ENCODE results near the gene BARHL2. TPM values are rescaled to one million over a fixed set of nuclear protein-coding genes. Genes with fewer than 3 reads are reported as not detected.

BARHL2 gene
- total RNA-seq, 1 donor, result not detected

DNA sequence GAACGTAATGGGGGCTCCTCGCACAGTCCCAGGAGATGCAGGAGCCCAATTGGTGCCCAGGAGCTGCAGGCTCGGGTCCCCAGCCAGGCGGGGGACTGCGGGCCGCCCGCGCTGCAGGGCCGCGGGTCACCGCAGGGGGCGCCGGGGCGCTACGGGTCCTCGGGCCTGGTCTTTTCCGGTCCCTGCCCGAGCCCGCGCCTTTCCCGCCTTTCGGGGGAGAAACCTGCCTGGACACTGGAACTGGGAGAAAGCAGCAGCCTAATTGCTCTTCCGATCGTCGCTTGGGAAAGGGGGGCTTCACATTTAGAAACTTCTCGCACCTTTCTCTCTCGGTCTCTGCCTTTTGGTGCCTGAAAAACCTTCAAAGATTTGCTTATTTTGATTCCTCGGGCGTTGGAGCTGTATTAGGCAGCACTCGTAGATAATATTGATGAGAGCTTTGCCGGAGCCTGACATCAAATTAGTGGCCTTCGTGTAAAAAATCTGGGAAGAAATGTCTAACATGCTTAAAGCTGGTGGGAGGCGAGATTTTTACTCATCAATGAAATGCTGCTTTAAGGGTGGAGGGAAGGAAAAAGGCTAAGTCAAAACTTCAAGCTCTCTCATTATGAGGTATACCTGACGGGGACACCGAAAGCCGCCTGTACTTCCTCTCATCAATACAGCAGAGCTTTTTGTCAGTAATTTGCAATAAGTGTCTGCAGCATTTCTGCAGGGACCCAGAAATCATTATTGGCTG is 12.6 kb upstream of the BARHL2 start:
- Histone ChIP-seq H3K4me3 (ENCODE audit: insufficient read depth, low read length) (no peak overlapping the region), H3K4me2 (ENCODE audit: insufficient read depth, low read length) (peak overlapping the region; percentile 29), H3K79me2 (ENCODE audit: insufficient read depth, low read length) (no peaks in the 10 kb centered on the region), H2AFZ (ENCODE audit: low read length) (no peak overlapping the region), H3K9me3 (ENCODE audit: low read depth, low read length) (no peaks in the 10 kb centered on the region), H3K4me1 (ENCODE audit: insufficient read depth, low read length) (peaks cover 2% of the 10 kb centered on the region), H3K36me3 (ENCODE audit: insufficient read depth, low read length) (no peaks in the 10 kb centered on the region), H3K27me3 (ENCODE audit: insufficient read depth, low read length) (peaks cover 81% of the 10 kb centered on the region), H4K20me1 (ENCODE audit: insufficient read depth, low read length) (no peaks in the 10 kb centered on the region), H3K27ac (ENCODE audit: low read depth, low read length) (no peak overlapping the region)
- TF ChIP-seq, protein P1, sequence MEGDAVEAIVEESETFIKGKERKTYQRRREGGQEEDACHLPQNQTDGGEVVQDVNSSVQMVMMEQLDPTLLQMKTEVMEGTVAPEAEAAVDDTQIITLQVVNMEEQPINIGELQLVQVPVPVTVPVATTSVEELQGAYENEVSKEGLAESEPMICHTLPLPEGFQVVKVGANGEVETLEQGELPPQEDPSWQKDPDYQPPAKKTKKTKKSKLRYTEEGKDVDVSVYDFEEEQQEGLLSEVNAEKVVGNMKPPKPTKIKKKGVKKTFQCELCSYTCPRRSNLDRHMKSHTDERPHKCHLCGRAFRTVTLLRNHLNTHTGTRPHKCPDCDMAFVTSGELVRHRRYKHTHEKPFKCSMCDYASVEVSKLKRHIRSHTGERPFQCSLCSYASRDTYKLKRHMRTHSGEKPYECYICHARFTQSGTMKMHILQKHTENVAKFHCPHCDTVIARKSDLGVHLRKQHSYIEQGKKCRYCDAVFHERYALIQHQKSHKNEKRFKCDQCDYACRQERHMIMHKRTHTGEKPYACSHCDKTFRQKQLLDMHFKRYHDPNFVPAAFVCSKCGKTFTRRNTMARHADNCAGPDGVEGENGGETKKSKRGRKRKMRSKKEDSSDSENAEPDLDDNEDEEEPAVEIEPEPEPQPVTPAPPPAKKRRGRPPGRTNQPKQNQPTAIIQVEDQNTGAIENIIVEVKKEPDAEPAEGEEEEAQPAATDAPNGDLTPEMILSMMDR (IDR thresholded peaks at IDR 0.05; ENCODE audit: extremely low read depth, low read depth, low read length), result no peak
- DNase-seq (ENCODE audit: insufficient read length, low spot score, missing footprints), result peak; percentile 48

DNA sequence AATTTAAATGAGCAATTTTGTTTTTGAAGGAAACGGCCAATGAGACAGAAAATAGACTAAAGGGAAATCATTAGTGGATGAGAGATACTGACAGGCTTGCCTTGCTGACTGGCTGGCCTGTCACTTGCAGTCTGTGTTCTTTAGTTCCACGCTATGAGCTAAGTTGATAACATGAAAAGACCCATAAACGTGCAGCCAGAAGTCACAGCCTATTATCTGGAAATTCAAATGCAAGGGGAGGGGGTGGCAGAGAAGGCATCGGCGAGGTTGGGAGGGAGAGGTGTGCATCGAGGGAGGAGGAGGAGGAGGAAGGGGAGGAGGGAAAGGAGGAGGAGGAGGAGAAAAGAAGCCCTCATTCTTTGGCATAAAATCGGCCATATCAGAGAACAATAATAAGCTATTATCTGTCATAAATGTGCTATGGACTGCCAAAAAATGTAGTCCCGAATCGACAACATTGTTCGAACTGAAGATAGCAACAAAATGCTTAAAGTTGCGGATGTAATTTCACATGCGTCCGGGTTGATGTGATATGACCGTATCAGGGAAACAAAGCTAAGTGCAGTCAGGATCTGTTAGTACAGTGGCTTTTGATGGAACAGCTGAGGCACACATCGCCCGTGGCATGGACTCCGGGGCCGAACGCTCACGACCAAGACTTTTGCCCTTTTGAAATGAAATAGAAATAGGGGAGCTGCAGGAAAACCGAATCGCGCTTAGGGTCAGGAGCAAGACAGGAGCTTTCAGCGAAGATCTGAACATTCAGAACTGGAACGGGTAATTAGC is 11.6 kb upstream of the BARHL2 start:
- no peak overlapping the region for H3K4me2 ChIP-seq (ENCODE audit: insufficient read depth, low read length)
- H3K27ac ChIP-seq (ENCODE audit: low read depth, low read length), result no peak overlapping the region
- no peak for DNase-seq (ENCODE audit: insufficient read length, low spot score, missing footprints)
- no peak overlapping the region for H3K4me3 ChIP-seq (ENCODE audit: insufficient read depth, low read length)
- no peak overlapping the region for H2AFZ ChIP-seq (ENCODE audit: low read length)
- no peaks in the 10 kb centered on the region for H3K9me3 ChIP-seq (ENCODE audit: low read depth, low read length)
- H4K20me1 ChIP-seq (ENCODE audit: insufficient read depth, low read length), result no peaks in the 10 kb centered on the region
- H3K79me2 ChIP-seq (ENCODE audit: insufficient read depth, low read length), result no peaks in the 10 kb centered on the region
- no peaks in the 10 kb centered on the region for H3K36me3 ChIP-seq (ENCODE audit: insufficient read depth, low read length)
- TF ChIP-seq, protein P1 (IDR thresholded peaks at IDR 0.05; ENCODE audit: extremely low read depth, low read depth, low read length), result no peak
- peaks cover 91% of the 10 kb centered on the region for H3K27me3 ChIP-seq (ENCODE audit: insufficient read depth, low read length)
- peaks cover 2% of the 10 kb centered on the region for H3K4me1 ChIP-seq (ENCODE audit: insufficient read depth, low read length)

DNA sequence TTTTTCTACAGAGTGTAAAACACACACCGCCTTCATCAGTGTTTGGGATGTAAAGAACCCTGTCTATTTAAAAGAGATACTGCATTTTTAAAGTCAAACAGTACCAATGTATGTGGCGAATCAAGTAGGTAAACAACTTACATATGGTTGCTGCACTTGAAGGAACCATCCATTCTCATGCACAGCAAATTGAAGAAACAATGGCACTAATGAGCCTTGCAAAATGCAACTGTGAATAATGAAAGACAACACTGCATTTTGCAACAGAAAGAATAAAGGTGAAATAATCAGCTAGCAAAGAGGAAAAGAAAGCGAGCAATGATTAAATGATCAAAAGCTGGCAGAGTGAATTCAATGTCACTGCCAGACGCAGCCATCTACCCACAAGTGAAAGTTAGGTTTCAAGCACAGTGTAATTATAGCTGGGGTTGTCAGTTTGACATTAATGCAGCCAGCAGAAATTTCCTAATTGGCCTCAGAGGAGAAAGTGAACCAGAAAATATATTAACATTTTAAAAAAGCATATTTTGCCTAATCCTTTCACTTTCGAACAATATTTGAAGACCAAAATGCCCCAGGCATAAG is 10.9 kb upstream of the BARHL2 start:
- Histone ChIP-seq H2AFZ (ENCODE audit: low read length) (no peak overlapping the region), H3K36me3 (ENCODE audit: insufficient read depth, low read length) (no peaks in the 10 kb centered on the region), H3K27me3 (ENCODE audit: insufficient read depth, low read length) (peaks cover 98% of the 10 kb centered on the region), H3K79me2 (ENCODE audit: insufficient read depth, low read length) (no peaks in the 10 kb centered on the region), H4K20me1 (ENCODE audit: insufficient read depth, low read length) (no peaks in the 10 kb centered on the region), H3K4me1 (ENCODE audit: insufficient read depth, low read length) (peaks cover 2% of the 10 kb centered on the region), H3K27ac (ENCODE audit: low read depth, low read length) (no peak overlapping the region), H3K9me3 (ENCODE audit: low read depth, low read length) (no peaks in the 10 kb centered on the region), H3K4me3 (ENCODE audit: insufficient read depth, low read length) (no peak overlapping the region), H3K4me2 (ENCODE audit: insufficient read depth, low read length) (no peak overlapping the region)
- TF ChIP-seq, protein P1 (IDR thresholded peaks at IDR 0.05; ENCODE audit: extremely low read depth, low read depth, low read length), result no peak
- DNase-seq (ENCODE audit: insufficient read length, low spot score, missing footprints), result no peak

Data from osteoblast (primary cell).